GM10266 (cell line): ENCODE data around the gene RNF220.
"Not testable (repeated sequence)": the region's sequence is repeated elsewhere in the genome, so short reads cannot be mapped to it uniquely, and the experiment has no call there.

Experiments
- DNase-seq: peaks from one replicate; pipeline ENCODE4 v3.0.0; 2012; ENCODE audit errors: extremely low spot score
- CTCF ChIP-seq: IDR thresholded peaks from 2 replicates; pipeline ENCODE4 v1.5.1; 2012; ENCODE audit warnings: mild to moderate bottlenecking, low read depth; ENCODE audit not compliant: control insufficient read depth, insufficient read depth; ENCODE audit errors: missing control alignments

RNF220 gene

GRCh38 chr1:44695671-44696070 lies 290.6 kb downstream of the RNF220 start:
- TF ChIP-seq CTCF: no peak
- no peak for DNase-seq

GRCh38 chr1:44696101-44696500 lies 291.0 kb downstream of the RNF220 start:
- no peak for TF ChIP-seq CTCF
- DNase-seq: no peak

GRCh38 chr1:44696789-44697345 lies 291.8 kb downstream of the RNF220 start:
- no peak for DNase-seq
- no peak for TF ChIP-seq CTCF

GRCh38 chr1:44698138-44698537 lies 293.1 kb downstream of the RNF220 start:
- TF ChIP-seq CTCF: no peak
- DNase-seq: no peak

GRCh38 chr1:44699375-44699774 lies 294.3 kb downstream of the RNF220 start:
- DNase-seq: not testable (repeated sequence)

GRCh38 chr1:44700573-44700972 lies 295.5 kb downstream of the RNF220 start:
- no peak for TF ChIP-seq CTCF
- no peak for DNase-seq

GRCh38 chr1:44701141-44701573 lies 296.1 kb downstream of the RNF220 start:
- TF ChIP-seq CTCF: no peak
- DNase-seq: no peak
